GM11168 (cell line): ENCODE results near the gene LAMB4.

Experiments used
- in situ Hi-C: fragments of 300-500 bp; cut with MboI; formaldehyde crosslinking; loops from one replicate; pipeline ENCODE4 v1.12.0; 2022; ENCODE audit warnings: low sequenced_read_pairs; ENCODE audit not compliant: unreplicated experiment

The LAMB4 gene

GRCh38 chr7:107973861-107974260 lies 156.3 kb downstream of the LAMB4 start:
- in situ Hi-C loops, result no loop called here
